ENCODE data around the gene TMEM171. TPM values are rescaled to one million over a fixed set of nuclear protein-coding genes. Genes with fewer than 3 reads are reported as not detected.

TMEM171 gene
- total RNA-seq, 1 experiment from 2014 or later: 1.7 TPM

DNA sequence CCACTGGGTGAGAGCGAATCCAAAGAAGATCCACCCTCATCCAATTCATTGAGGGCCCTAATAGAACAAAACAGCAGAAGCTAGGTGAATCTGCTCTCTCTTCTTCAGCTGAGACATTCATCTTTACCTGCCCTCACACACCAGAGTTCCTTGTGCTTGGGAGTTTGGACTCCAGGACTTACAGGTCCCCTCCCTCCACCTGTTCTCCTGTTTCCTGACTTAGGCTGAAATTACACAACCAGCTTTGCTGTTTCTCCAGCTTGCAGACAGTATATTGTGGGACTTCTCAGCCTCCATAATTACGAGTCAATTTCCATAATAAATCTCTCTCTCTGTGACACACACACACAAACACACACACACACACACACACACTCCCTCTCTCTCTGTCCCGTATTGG is 19.1 kb downstream of the TMEM171 start:
- Mint-ChIP-seq H3K9me3 (no peaks in the 10 kb centered on the region), H3K4me1 (peaks cover 17% of the 10 kb centered on the region), H3K36me3 (no peaks in the 10 kb centered on the region), H3K4me3 (no peak overlapping the region), H3K27ac (no peak overlapping the region), H3K27me3 (ENCODE audit: low read depth) (no peaks in the 10 kb centered on the region)
- ChIA-PET POLR2A (no interaction called here), CTCF (interaction anchor here (1.2 to 1.8 kb wide), 2 partner anchors 31 to 77 kb away, joined by 4 to 7 read pairs; no protein-coding TSS in a partner anchor)
- ATAC-seq (no peak), DNase-seq (ENCODE audit: low spot score) (no peak)
- no peak for TF ChIP-seq ZNF219 (CRISPR knock-in tag; IDR thresholded peaks at IDR 0.05; ENCODE audit: borderline replicate concordance)
- TF ChIP-seq, protein P1, sequence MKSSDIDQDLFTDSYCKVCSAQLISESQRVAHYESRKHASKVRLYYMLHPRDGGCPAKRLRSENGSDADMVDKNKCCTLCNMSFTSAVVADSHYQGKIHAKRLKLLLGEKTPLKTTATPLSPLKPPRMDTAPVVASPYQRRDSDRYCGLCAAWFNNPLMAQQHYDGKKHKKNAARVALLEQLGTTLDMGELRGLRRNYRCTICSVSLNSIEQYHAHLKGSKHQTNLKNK (CRISPR knock-in tag; IDR thresholded peaks at IDR 0.05): no peak
- no peak for TF ChIP-seq ZNF671 (CRISPR knock-in tag; IDR thresholded peaks at IDR 0.05)
- TF ChIP-seq GABPB1 (CRISPR knock-in tag; IDR thresholded peaks at IDR 0.05): no peak
- no peak for TF ChIP-seq EMX1 (CRISPR knock-in tag; IDR thresholded peaks at IDR 0.05)
- TF ChIP-seq, protein P2, sequence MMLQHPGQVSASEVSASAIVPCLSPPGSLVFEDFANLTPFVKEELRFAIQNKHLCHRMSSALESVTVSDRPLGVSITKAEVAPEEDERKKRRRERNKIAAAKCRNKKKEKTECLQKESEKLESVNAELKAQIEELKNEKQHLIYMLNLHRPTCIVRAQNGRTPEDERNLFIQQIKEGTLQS (CRISPR knock-in tag; conservative IDR thresholded peaks at IDR 0.05): no peak

DNA sequence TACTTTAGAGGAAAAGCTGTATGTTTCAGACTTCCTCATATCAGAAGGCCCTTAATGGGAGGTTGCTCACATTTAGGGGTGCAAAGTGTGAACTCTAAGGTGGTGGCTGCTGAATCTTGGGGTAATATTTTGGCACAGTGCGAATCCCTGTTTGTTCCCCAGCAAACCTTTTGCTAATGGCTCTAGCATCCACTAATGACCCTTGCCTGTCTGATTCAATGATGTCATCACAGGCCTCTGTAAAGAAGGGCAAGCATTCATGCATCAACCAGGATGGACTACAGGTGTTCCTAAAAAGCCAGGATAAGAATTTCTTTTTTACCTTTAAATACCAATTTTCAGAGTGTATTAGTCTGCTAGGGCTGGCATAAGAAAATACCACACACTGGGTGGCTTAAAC is 20.4 kb downstream of the TMEM171 start:
- POLR2A ChIA-PET: no interaction called here
- Mint-ChIP-seq H3K36me3 (no peaks in the 10 kb centered on the region), H3K27ac (no peak overlapping the region), H3K4me1 (peaks cover 12% of the 10 kb centered on the region), H3K9me3 (no peaks in the 10 kb centered on the region), H3K27me3 (ENCODE audit: low read depth) (no peaks in the 10 kb centered on the region), H3K4me3 (no peak overlapping the region)
- ATAC-seq (no peak), DNase-seq (ENCODE audit: low spot score) (no peak)
- no peak for TF ChIP-seq ESRRA (CRISPR knock-in tag; IDR thresholded peaks at IDR 0.05; ENCODE audit: borderline replicate concordance)
- TF ChIP-seq, protein P1 (CRISPR knock-in tag; IDR thresholded peaks at IDR 0.05): no peak
- no peak for TF ChIP-seq RORB (CRISPR knock-in tag; IDR thresholded peaks at IDR 0.05)
- no peak for TF ChIP-seq ZNF219 (CRISPR knock-in tag; IDR thresholded peaks at IDR 0.05; ENCODE audit: borderline replicate concordance)
- TF ChIP-seq FOXP1 (CRISPR knock-in tag; IDR thresholded peaks at IDR 0.05; ENCODE audit: borderline replicate concordance): no peak
- TF ChIP-seq, protein P3, sequence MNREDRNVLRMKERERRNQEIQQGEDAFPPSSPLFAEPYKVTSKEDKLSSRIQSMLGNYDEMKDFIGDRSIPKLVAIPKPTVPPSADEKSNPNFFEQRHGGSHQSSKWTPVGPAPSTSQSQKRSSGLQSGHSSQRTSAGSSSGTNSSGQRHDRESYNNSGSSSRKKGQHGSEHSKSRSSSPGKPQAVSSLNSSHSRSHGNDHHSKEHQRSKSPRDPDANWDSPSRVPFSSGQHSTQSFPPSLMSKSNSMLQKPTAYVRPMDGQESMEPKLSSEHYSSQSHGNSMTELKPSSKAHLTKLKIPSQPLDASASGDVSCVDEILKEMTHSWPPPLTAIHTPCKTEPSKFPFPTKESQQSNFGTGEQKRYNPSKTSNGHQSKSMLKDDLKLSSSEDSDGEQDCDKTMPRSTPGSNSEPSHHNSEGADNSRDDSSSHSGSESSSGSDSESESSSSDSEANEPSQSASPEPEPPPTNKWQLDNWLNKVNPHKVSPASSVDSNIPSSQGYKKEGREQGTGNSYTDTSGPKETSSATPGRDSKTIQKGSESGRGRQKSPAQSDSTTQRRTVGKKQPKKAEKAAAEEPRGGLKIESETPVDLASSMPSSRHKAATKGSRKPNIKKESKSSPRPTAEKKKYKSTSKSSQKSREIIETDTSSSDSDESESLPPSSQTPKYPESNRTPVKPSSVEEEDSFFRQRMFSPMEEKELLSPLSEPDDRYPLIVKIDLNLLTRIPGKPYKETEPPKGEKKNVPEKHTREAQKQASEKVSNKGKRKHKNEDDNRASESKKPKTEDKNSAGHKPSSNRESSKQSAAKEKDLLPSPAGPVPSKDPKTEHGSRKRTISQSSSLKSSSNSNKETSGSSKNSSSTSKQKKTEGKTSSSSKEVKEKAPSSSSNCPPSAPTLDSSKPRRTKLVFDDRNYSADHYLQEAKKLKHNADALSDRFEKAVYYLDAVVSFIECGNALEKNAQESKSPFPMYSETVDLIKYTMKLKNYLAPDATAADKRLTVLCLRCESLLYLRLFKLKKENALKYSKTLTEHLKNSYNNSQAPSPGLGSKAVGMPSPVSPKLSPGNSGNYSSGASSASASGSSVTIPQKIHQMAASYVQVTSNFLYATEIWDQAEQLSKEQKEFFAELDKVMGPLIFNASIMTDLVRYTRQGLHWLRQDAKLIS (CRISPR knock-in tag; IDR thresholded peaks at IDR 0.05; ENCODE audit: borderline replicate concordance): no peak
- TF ChIP-seq, protein P4, sequence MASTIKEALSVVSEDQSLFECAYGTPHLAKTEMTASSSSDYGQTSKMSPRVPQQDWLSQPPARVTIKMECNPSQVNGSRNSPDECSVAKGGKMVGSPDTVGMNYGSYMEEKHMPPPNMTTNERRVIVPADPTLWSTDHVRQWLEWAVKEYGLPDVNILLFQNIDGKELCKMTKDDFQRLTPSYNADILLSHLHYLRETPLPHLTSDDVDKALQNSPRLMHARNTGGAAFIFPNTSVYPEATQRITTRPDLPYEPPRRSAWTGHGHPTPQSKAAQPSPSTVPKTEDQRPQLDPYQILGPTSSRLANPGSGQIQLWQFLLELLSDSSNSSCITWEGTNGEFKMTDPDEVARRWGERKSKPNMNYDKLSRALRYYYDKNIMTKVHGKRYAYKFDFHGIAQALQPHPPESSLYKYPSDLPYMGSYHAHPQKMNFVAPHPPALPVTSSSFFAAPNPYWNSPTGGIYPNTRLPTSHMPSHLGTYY (CRISPR knock-in tag; IDR thresholded peaks at IDR 0.05): no peak
- TF ChIP-seq, protein P5, sequence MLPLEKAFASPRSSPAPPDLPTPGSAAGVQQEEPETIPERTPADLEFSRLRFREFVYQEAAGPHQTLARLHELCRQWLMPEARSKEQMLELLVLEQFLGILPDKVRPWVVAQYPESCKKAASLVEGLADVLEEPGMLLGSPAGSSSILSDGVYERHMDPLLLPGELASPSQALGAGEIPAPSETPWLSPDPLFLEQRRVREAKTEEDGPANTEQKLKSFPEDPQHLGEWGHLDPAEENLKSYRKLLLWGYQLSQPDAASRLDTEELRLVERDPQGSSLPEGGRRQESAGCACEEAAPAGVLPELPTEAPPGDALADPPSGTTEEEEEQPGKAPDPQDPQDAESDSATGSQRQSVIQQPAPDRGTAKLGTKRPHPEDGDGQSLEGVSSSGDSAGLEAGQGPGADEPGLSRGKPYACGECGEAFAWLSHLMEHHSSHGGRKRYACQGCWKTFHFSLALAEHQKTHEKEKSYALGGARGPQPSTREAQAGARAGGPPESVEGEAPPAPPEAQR (CRISPR knock-in tag; IDR thresholded peaks at IDR 0.05): no peak
- no peak for TF ChIP-seq SOX15 (CRISPR knock-in tag; IDR thresholded peaks at IDR 0.05)
- no peak for TF ChIP-seq NFE2L1 (CRISPR knock-in tag; IDR thresholded peaks at IDR 0.05)
- TF ChIP-seq, protein P6, sequence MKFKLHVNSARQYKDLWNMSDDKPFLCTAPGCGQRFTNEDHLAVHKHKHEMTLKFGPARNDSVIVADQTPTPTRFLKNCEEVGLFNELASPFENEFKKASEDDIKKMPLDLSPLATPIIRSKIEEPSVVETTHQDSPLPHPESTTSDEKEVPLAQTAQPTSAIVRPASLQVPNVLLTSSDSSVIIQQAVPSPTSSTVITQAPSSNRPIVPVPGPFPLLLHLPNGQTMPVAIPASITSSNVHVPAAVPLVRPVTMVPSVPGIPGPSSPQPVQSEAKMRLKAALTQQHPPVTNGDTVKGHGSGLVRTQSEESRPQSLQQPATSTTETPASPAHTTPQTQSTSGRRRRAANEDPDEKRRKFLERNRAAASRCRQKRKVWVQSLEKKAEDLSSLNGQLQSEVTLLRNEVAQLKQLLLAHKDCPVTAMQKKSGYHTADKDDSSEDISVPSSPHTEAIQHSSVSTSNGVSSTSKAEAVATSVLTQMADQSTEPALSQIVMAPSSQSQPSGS (CRISPR knock-in tag; IDR thresholded peaks at IDR 0.05; ENCODE audit: borderline replicate concordance, low read depth): no peak
- no peak for TF ChIP-seq ELF4 (CRISPR knock-in tag; IDR thresholded peaks at IDR 0.05; ENCODE audit: low read depth)
- no peak for TF ChIP-seq NFYB (CRISPR knock-in tag; conservative IDR thresholded peaks at IDR 0.05; ENCODE audit: low read depth)
- no peak for TF ChIP-seq TCF7 (CRISPR knock-in tag; IDR thresholded peaks at IDR 0.05; ENCODE audit: low read depth)
- no peak for TF ChIP-seq RELA (CRISPR knock-in tag; IDR thresholded peaks at IDR 0.05; ENCODE audit: borderline replicate concordance)
- CTCF ChIA-PET: interaction anchor here (1.6 to 1.8 kb wide), 2 partner anchors 61 to 75 kb away, joined by 3 to 7 read pairs; no protein-coding TSS in a partner anchor

Data from WTC11 (cell line).